Heart right ventricle (tissue), 16 donors: Measurements from ENCODE around the gene PLEKHM3. TPM values are rescaled to one million over a fixed set of nuclear protein-coding genes. Genes with fewer than 3 reads are reported as not detected.

Source experiments
- ATAC-seq, 8 donors: fragments of 200-7000 bp; cut with Tn5 transposase; one replicate each; pipeline ENCODE4 v1.9.1; 2020; ENCODE audit warnings: mild to moderate bottlenecking in 8 of 8, moderate library complexity in 8 of 8, moderate number of reproducible peaks in 1 of 8
- DNase-seq, 2 donors: peaks; one replicate each; pipeline ENCODE4 v3.0.0-alpha.2; 2020
- H3K27ac ChIP-seq, 10 donors: fragments of 200-600 bp; sonication (generic) in 2 of 10; one replicate each; pipeline versions ENCODE4 v1.5.0 to v1.8.0; 2020 to 2022; ENCODE audit warnings: mild to moderate bottlenecking in 3 of 10
- H3K27me3 ChIP-seq, 7 donors: fragments of 200-600 bp; one replicate each; pipeline ENCODE4 v1.8.0; 2021 to 2022; ENCODE audit warnings: mild to moderate bottlenecking in 2 of 7
- H3K36me3 ChIP-seq, 9 donors: fragments of 200-600 bp; sonication (generic) in 1 of 9; one replicate each; pipeline versions ENCODE4 v1.5.0 to v1.8.0; 2020 to 2022; ENCODE audit warnings: mild to moderate bottlenecking in 2 of 9
- H3K4me1 ChIP-seq, 9 donors: fragments of 200-600 bp; sonication (generic) in 1 of 9; one replicate each; pipeline versions ENCODE4 v1.5.0 to v1.8.0; 2020 to 2022; ENCODE audit warnings: mild to moderate bottlenecking in 4 of 9
- H3K4me3 ChIP-seq, 10 donors: fragments of 200-600 bp; sonication (generic) in 2 of 10; one replicate each; pipeline versions ENCODE4 v1.5.0 to v1.8.0; 2020 to 2022; ENCODE audit warnings: mild to moderate bottlenecking in 7 of 10, moderate library complexity in 2 of 10
- H3K9me3 ChIP-seq, 11 donors: fragments of 200-600 bp in 10 of 11; sonication (generic) in 2 of 11; one replicate each; pipeline versions ENCODE4 v1.5.0 to v1.8.0; 2013 to 2022; ENCODE audit warnings: mild to moderate bottlenecking in 2 of 11, control low read depth in 1 of 11, moderate library complexity in 1 of 11
- CTCF ChIP-seq, 9 donors: fragments of 200-600 bp; sonication (generic) in 2 of 9; IDR thresholded peaks; one replicate each; pipeline versions ENCODE4 v1.5.0 to v1.8.0; 2021 to 2022; ENCODE audit warnings: antibody characterized with exemption in 9 of 9, mild to moderate bottlenecking in 5 of 9, moderate library complexity in 1 of 9
- whole genome bisulfite sequencing, 2 donors: extraction: QIAGEN DNeasy Blood & Tissue Kit; methylation state at CpG; one replicate each; pipeline ENCODE4 v1.1.7; 2013; ENCODE audit warnings: inconsistent platforms in 1 of 2; 5-methylcytosine and 5-hydroxymethylcytosine counted together
- intact Hi-C, 10 donors: fragments of 100-400 bp; cut with DNase I; formaldehyde crosslinking; loops; one replicate each; pipeline versions ENCODE4 v1.11.1 to v1.14.2; 2022
- polyA plus RNA-seq, 2 donors: library from polyadenylated mRNA; stranded (reverse); fragments of 200-250 nt; gene quantifications; one replicate each; pipeline ENCODE4 v1.2.3, GENCODE V29; 2013
- total RNA-seq, 10 donors: library from RNA; stranded (reverse); fragmentation: NEBNext Ultra II Directional in 3 of 10; extraction: Animal tissue kit (Norgen Biotek cat#: 25700) in 3 of 10; gene quantifications; one replicate each; pipeline versions ENCODE4 v1.2.1 to v1.2.4, GENCODE V29; 2021 to 2023
- donor health status: Arrhythmogenic right ventricular cardiomyopathy.
- donor health status: ischemic (EF 13 %, LVEDD 7.1; RV severe dilation, severe dysfunction).
- donor health status: healthy with polysubstance abuse.
- donor health status: DM: no; HTN: yes; CAD: no.
- donor health status: DM: no; HTN: no; CAD: no.
- donor health status: ischemic (EF 25% LVEDD 6.9; RV normal size, moderate dysfunction).
- donor health status: ischemic (EF 25% LVEDD 5.7; RV mildly dilated, moderate dysfunction).
- donor health status: healthy.
- donor health status: DM: yes; HTN: yes; CAD: no.
- donor health status: Ischemic cardiomyopathy.
- donor health status: ischemic (EF 35%, LVEDD 5.7; RV mildly dilated, moderate dysfunction).
- donor health status: nonischemic (EF 11% LVEDD 7.7; RV severe dilation, severe dysfunction).
- donor health status: DM: yes; HTN: yes; CAD: no.
- donor health status: PGD.
- donor health status: ischemic (EF 29% LVEDD 5.4; RV normal size, mild dysfunction).
- donor health status: nonischemic (EF 23%, LVEDD 6.1; RV moderate dilation, normal function).

The PLEKHM3 gene
- total and polyA plus RNA-seq, 12 donors = 2.5 to 16.2 (median 14.9) TPM

GRCh38 chr2:207802650-207803049 lies 222.7 kb downstream of the PLEKHM3 start:
- no peaks in the 10 kb centered on the region for H3K4me1 ChIP-seq
- no peaks in the 10 kb centered on the region for H3K36me3 ChIP-seq
- DNase-seq (no peak), ATAC-seq (no peak)
- intact Hi-C loops = no loop called here
- no peaks in the 10 kb centered on the region for H3K27me3 ChIP-seq
- WGBS, 2 donors = 77 to 83% methylated on average over 6 of the region's 6 CpGs
- no peak for TF ChIP-seq CTCF (IDR thresholded peaks at IDR 0.05)
- H3K27ac ChIP-seq = no peak overlapping the region
- no peaks in the 10 kb centered on the region for H3K9me3 ChIP-seq
- no peak overlapping the region for H3K4me3 ChIP-seq

- Histone ChIP-seq H3K27ac (no peak overlapping the region), H3K36me3 (no peaks in the 10 kb centered on the region), H3K9me3 (no peaks in the 10 kb centered on the region), H3K4me3 (no peak overlapping the region), H3K4me1 (peaks cover 0 to 10% (median 8%) of the 10 kb centered on the region in 9 donors), H3K27me3 (no peaks in the 10 kb centered on the region)
- 22 to 27% methylated on average over 3 of the region's 3 CpGs for WGBS, 2 donors
- no peak for DNase-seq
- ATAC-seq = no peak
- TF ChIP-seq CTCF (IDR thresholded peaks at IDR 0.05) = no peak
- intact Hi-C loops = no loop called here
These were observed 224.1 kb downstream of the PLEKHM3 start for GRCh38 chr2:207801259-207801658.

DNA sequence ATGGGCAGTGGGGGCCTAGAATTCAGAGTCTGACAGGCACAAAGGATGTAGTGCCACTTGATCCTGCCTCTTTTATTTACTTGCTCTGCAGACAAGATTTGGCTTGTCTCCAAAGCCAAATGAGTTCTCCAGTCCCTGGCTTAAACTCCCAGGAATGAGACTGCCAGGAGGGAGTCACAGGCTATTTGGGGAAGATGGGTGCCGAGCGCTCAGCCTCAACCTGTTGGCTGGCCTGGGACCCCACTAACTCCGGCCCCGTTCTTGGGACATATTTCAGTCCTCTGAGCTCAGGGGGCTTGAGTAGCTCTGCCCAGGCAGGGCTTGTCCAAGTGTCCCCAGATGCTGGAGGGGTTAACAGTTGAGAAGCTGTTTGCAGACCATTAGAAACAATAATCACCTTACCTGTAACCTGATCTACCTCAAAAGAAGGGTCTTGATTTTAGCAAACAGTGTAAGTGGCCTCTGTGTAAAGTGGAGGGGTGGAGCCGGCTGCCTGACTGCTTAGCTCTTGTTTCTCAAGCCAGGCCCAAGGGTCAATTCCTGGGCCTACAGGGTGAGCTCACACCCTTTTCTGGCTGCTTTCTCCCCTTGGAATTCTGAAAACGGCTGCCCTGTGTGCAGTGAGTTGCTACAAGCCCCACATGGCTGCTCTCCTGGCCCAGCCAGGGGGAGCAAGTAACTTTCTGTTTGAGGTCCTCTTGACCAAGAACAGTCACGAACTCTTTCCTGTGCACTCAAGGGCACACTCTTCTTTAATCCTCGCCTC lies 228.6 kb downstream of the PLEKHM3 start:
- intact Hi-C loops = no loop called here
- H3K36me3 ChIP-seq = no peaks in the 10 kb centered on the region
- no peaks in the 10 kb centered on the region for H3K27me3 ChIP-seq
- 41 to 47% methylated on average over 8 of the region's 8 CpGs for WGBS, 2 donors
- ATAC-seq (peak; percentile 38 to 89 (median 76)), DNase-seq (no peak)
- H3K4me1 ChIP-seq = peaks cover 0 to 28% (median 10%) of the 10 kb centered on the region in 9 donors
- peak in 1 of 9 donors; percentile 9 for TF ChIP-seq CTCF (IDR thresholded peaks at IDR 0.05)
- no peaks in the 10 kb centered on the region for H3K9me3 ChIP-seq
- H3K27ac ChIP-seq = peak overlapping the region in 6 of 10 donors; percentile 10 to 58 (median 22)
- no peak overlapping the region for H3K4me3 ChIP-seq

DNA sequence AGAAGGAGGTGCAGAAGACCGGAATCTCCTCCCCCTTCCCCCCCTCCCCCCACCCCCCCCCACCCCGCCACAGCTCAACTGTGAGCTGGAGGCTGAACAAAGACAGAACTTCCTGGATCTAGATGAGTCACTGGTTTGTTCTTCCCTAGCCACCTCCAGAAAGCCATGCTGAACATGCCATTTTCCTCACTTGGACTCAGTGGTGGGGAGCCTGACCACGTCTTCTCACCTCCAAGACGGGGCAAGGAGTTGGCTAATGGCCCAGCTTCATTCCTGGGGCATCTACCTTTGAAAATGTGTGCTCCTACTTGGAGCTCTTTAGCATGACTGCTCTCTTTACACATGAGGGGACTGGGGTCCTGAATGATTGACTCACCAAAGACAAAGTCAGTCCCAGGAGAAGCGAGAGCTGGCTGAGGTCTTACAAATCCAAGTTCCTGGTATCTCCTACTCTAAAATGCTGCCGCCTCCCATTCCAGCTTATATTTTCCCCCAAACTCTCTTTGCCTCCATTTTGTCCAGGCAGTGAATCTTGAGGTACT lies 233.0 kb downstream of the PLEKHM3 start:
- no peak for DNase-seq
- Histone ChIP-seq H3K4me1 (peaks cover 0 to 45% (median 10%) of the 10 kb centered on the region in 9 donors), H3K9me3 (no peaks in the 10 kb centered on the region), H3K4me3 (no peak overlapping the region), H3K36me3 (no peaks in the 10 kb centered on the region), H3K27me3 (no peaks in the 10 kb centered on the region), H3K27ac (peak overlapping the region in 3 of 10 donors; percentile 5 to 88 (median 42))
- no peak for TF ChIP-seq CTCF (IDR thresholded peaks at IDR 0.05)
- intact Hi-C loops = no loop called here
- ATAC-seq = peak in 6 of 8 donors; percentile 39 to 75 (median 62)
- 50 to 53% methylated on average over 6 of the region's 6 CpGs for WGBS, 2 donors
